ENCODE measurements around the gene SECTM1.
A peak's percentile ranks its signal among the peaks of the same experiment; 100 is the strongest.

SECTM1 gene

DNA sequence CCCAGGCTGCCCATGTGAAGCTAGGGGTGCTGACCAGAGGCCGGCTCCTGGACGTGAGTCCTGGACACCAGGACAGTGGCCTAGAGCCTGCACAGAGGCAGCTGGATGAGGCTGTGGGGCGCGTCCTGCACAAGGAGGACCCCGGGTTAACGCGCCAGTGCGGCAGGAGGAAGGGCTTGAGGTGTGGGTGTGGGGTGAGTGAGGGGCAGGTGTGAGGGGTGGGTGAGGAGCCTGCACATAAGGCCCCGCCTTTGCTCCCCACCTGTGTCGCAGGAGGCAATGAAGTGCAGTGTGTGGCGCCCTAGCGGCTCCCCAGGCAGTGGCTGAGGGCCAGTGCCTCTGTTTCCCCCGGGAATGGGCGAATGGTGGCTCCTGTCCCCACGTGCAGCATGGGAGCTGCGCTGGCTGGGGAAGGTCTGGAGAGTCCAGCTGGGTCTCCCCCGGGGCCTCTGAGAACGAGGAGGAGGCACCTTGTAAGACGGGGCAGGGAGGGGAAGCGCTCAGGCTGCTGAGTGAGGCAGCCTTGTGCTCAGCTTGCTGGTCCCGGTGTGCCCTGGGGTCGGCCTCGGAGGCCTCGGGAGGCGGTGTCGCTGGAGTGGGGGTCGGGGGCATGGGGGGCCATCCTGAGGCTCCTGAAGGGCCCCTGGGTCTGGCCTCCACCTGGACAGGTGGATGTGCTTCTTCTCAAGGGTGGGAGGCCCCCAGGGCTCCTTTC, 19.4 kb downstream of the SECTM1 start:
- DNase-seq: no peak

DNA sequence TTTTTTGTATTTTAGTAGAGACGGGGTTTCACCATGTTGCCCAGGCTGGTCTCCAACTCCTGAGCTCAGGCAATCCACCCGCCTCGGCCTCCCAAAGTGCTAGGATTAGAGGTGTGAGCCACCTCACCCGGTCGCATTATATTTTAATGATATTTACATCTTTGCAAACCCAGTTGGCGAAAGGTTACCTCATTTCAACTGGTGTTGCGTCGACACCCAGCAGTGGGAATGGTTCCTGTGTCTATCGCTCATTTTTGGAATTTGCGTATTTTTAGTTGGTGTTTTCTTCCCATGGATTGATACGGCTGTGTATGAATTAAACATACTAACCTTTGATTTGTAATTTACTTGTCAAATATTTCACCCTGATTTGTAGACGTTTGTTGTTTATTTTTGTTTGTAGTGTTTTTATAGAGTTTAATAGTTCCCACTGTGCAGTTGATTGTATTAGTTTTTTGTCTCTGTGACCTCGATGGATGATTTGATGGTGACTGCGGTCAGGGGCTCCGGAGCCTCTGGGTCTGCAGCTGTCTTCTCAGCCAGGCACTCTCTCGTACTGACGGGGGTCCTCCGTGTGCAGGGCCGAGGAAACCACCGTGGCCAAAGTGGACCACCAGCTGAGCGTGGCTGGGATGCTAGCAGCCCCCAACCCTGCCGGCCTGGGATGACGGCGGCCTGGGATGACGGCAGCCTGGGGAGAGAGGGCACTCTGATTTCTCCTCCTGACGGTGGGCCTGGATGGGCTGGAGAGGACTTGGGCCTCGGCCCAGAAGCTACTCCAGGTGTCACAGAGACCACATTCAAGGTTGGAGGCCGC, 20.2 kb downstream of the SECTM1 start:
- no peak for DNase-seq

DNA sequence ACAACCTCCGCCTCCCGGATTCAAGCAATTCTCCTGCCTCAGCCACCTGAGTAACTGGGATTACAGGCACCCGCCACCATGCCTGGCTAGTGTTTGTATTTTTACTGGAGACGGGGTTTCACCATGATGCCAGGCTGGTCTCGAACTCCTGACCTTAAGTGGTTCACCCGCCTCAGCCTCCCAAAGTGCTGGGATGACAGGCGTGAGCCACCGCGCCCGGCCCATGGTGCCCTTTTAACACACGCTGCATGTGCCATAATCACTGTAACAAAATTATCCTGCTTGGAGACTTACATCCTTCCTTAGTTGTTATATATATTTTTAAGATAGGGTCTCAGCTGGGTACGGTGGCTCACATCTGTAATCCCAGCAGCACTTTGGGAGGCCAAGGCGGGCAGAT, 21.6 kb downstream of the SECTM1 start:
- no peak for DNase-seq

DNA sequence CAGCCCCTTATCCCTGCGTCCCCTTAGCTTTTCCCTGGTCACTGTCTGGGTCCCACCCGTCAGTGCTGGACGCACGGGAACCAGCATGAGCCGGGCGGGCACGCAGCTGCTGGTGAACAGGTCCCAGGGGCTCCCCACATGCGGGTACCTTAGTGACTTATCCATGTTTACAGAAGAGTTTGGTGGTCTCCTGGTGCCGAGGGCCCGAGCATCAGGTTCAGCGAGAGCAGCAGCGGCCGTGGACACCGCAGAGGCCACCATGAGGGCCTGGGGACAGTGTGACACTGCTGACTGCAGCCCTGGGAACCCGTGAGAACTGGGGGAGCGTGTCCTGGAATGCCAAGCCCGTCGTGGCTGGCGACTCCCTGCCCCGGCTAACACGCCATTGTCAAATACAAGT, 22.7 kb downstream of the SECTM1 start:
- no peak for DNase-seq

DNA sequence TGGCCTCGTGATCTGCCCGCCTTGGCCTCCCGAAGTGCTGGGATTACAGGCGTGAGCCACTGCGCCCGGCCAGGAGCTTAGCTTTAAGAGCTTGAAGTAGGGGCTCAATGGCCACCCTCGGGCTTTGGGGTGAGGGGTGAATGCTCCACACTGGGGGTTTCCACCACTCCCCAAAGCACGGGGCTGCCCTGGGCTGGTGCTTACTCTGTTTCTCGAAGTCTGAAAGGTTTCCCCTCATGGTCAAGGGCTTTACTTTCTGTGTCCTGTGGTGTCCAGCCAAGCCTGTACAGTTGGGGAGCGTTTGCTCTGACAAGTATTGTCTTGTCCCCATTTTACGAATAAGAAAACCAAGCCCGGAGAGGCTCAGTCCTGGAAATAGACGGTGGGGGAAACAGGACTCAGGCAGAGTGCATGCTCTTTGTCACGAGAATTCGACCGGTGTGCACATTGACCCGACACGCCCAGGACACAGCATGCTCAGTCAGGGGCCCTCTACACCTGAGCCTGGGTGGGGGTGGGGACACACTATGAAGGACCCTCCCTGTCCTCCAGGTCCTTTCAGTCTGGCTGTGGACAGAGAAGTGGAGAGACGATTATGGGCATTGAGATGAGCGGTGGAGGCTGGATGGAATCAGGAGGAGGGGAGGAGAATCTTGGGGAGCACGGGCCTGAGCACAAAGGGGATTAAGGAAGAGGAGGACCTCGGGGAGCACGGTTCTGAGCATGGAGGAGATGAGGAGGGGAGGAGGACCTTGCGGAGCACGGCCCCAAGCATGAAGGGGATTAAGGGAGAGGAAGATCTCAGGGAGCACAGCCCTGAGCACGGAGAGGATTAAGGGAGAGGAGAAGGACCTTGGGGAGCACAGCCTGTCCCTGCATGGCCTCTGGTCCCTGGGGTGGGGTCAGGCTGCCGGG, 23.7 kb downstream of the SECTM1 start:
- no peak for DNase-seq

DNA sequence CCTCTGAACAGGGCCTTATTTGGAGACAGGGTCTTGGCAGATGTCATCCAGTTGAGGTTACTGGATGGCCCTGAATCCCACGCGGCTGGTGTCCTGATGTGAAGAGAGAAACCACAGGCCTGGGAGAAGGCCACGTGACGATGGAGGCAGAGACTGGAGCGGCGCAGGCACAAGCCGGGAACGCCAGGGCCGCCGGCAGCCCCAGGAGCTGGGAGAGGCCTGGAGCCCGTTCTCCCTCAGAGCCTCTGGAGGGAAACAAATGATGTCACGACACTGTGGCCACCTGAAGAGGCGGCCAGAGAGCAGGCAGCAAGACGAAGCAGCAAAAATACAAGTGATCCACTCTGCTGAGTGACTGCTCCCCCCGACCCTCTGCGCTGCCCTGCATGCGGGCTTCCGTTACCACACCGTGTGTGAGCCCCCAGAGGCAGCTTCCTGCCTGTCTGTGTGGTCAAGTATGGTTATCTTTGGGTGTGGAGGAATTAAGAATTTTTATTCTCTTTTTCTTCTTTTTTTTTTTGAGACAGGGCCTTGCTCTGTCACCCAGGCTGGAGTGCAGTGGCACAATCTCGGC, 27.8 kb downstream of the SECTM1 start:
- no peak for DNase-seq

DNA sequence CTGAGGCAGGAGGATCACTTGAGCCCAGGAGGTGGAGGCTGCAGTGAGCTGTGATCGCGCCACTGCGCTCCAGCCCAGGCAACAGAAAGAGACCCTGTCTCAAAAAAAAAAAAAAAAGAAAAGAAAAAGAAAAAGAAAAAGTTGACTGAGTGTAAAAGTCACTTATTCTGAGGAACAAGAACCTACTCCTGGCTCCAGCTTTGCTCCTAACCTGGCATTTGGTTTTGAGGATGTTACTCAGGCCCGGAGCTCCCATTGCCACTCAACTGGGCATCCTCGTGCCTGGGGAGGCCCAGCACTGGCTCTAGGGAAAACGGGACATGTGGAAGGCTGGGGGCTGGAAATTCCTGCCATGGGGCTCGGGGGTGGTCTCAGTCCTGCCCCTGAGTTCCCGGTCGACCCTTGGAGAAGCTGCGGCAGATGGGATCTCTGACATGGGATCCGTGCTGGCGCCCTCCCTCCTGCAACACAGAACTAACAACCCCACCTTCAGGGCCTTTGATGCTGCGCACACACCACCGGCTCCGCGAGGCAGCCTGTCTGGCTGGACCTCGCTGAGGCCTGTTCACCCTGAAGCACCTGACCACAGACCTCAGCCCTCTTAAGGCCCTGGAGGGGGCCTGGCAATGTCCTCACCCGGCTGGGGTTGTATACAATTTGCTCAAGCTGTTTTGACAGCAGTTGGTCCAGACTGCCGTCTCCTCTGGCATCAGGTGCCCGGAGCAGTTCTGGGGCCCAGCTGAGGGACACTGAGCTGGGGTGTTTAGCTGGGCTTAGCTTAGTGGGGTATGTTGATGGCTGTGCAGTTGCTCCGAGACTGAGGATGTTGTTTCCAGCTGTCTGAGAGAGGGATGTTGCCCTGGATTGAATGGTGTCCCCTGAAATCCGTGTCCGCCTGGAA, 28.5 kb downstream of the SECTM1 start:
- DNase-seq: no peak

DNA sequence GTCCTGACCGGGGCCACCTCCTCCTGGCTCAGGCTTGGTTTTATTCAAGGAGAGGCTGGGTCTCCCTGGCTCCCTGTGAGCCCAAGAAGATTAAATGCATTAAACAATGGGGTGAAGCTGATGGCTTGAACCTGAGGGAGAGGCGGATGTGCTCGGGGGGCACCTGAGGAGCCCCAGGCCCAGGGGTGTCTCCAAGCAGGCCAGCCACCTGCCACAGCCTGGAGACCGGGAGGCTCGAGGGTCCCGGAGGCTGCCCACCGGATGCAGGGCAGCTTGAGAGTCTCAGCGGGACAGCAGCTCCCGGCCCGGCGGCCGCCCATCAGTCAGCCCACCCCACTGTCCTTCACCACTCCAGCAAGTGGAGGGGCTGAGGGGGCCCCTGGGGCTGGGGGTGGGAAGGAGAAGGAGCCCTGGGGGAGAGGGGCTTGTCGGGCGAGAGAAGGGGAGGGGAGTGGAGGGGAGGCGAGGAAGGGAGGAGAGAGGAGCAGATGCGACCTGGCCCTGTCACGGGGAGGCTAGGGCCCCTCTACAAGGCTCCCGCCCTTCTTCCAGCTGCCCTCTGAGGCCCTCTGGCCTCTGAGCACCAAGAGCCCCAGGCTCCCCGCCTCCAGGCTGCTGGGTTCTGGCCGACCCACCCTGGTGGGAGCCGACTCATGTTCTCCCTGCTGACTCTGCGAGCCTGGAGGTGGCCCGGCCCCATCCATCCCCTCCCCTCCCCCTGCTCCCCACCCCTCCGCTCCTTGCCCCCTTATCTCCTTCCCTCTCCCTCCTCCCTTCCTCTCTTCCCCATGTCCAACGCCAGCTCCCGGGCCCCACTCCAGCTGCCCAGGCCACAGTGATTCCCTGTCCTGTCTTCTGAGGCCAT, 29.4 kb downstream of the SECTM1 start:
- no peak for DNase-seq

DNA sequence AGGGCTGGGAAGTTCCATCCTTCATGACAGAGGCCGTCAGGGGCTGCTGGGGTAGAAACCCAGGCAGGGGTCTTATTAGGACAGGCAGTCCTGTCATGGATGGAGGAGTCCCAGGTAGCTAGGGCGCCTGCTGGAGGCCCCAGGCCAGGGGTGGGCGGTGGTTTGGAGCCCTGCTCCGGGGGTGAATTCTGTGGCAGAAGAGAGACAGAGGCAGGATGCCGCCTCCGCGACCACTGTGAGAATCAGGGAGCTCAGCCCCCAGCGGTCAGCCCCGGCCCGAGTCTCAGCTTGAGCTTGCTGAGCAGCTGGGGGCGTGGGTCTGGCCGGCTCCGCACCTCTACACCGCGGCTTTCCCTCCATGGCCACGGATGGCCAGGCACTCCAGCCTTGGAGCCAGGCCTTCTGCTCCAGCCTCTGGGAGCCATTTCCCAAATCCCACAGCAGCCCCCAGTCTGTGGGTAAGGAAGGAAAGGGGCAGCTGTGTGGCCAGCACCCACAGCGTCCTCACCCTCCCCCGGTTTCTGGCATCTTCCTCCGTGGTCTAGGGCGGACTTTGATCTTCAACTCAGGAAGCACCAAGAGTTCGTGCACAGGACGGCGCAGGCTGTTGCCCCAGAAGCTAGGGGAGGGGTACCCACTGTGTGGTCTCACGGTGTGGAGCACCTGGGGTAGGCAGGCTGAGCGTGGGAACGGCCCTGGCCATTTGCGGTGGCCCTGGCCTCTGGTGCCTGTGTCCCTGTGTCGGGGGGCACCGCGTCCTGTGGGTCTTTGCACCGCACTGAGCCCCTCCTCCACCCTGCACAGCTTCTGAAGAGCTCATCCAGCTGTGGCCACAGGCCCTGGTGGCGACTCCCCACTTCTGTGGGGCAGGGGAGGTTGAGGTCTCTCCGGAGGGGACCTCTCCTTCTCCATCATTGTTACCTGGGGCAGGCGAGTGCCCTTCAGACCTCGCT, 30.3 kb downstream of the SECTM1 start:
- peak; percentile 56 for DNase-seq

DNA sequence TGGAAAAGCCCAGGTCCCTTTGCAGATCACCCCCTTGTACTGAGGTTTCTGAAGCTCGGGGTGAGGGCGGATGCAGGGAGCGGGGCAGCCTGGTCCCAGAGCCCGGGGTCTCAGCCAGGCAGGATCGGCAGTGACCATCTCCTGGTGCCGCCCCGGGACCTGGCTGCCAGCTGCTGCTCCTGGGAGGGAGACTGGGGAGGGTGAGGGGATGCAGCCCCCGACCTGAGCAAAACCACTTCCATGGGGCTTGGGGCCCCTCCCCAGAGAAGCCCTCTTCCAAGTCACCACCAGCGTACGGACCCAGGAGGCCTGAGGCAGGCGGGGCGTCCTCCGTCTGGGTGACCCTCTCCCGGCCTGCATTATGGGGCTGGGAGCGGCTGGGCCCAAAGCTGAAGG, 31.0 kb downstream of the SECTM1 start:
- no peak for DNase-seq

DNA sequence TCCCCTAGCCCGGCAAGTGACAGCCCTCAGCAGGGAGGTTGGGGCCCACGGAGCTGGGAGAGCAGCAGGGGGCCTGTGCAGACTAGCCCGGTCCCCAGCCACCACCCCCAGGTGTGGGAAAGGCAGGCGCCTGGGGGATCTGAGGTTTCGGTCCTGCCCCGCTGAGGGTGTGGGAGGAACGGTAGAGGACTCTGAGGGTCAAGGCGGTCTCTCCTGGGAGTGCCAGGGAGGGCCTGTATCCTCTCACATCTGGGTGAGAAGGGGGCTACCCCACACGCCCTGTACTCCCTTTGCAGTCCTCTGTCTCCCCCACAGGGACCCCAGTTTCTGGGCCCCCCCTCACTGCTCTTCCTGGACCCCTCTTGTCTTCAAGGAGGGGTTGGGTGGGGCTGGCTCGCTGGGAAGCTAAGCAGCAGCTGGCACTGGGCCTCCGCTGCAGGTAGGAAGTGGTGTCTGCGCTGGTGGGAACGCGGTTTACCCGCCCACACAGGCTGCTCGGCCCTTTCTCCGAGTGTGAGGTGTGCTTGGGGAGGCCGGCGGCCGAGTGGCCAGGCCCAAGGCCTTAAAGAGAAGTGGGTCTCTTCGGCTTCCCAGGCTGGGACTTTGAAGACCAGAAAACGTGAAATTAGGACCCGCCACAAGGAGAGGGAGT, 31.5 kb downstream of the SECTM1 start:
- DNase-seq: no peak

DNA sequence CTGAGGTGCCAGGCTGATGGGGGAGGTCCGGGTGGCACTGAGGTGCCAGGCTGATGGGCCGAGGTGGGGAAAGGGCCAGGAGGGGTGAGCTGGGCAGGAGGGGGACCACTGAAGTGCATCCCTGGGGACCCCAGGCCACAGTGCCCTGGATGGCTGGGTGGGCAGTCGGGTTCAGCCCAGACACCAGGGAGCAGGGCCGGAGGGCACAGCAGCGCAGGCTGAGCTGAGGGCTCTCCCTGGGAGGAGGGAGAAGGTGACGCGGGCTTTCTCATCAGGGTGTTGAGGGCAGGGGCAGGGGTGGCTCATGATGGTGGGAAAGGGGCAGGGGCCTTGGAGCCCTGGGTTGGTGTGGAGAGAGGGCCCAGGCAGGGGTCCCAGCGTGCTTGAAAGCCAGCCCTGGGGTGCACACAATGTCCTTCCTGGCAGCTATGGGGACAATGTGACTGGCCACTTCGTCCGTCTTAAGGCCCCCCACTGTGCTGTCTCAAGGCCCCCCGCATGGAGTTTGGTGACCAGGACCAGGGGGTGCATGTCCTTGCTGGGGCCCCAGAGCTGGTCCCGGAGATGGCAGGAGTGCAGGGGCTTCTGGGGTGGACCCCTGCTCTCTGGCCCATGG, 32.2 kb downstream of the SECTM1 start:
- no peak for DNase-seq

DNA sequence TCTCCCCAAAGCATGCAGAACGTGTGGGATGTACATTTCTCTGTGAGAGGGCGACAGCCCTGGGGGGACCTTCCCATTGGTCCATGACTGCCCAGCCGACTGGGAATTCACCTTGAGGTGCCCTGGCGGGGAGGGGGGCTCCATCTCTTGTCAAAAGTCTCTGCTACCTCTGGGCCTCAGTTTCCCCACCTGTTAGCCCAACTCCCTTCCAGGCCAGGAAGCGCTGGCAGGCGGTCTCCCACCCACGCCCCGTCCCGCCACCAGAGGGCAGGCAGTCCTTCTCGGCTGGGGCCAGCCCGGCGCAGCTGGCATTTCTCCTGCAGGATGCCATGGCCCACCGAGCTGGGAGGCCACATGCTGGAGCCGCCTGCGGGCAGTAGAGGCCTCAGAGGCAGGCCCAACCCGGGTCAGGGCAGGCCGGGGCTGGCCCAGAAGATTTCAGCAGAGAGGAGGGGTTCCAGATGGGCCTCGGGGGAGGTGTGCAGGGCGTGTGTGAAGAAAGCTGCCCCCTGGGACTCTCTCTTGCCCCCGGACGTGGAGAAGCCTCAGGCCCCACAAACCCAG, 32.8 kb downstream of the SECTM1 start:
- DNase-seq: peak; percentile 69

DNA sequence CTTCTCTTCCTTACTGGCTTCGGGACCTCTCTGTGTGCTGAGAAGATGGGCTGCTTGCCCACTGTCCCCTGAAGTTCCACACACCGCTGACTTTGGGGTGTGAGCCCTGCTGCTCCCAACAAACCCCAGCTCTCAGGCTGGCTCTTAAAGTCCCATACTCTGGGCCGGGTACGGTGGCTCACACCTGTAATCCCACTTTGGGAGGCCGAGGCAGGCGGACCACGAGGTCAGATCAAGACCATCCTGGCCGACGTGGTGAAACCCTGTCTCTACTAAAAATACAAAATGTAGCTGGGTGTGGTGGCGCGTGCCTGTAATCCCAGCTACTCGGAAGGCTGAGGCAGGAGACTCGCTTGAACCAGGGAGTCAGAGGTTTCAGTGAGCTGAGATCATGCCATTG, 33.3 kb downstream of the SECTM1 start:
- no peak for DNase-seq

DNA sequence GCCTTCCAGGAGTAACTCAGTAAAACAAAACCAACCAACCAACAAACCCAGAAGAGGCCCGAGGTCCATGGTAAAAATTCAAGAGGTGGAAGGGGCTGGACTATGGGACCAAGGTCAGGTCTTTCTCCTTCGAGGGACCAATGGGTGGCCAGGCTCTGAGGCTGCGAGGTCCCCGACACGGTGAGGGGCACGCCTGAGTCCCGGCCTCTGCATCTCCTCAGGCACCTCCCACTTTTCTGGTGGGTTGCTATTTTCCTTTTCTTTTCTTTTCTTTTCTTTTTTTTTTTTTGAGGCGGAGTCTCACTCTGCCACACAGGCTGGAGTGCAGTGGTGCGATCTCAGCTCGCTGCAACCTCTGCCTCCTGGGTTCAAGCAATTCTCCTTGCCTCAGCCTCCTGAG, 34.1 kb downstream of the SECTM1 start:
- DNase-seq: no peak

DNA sequence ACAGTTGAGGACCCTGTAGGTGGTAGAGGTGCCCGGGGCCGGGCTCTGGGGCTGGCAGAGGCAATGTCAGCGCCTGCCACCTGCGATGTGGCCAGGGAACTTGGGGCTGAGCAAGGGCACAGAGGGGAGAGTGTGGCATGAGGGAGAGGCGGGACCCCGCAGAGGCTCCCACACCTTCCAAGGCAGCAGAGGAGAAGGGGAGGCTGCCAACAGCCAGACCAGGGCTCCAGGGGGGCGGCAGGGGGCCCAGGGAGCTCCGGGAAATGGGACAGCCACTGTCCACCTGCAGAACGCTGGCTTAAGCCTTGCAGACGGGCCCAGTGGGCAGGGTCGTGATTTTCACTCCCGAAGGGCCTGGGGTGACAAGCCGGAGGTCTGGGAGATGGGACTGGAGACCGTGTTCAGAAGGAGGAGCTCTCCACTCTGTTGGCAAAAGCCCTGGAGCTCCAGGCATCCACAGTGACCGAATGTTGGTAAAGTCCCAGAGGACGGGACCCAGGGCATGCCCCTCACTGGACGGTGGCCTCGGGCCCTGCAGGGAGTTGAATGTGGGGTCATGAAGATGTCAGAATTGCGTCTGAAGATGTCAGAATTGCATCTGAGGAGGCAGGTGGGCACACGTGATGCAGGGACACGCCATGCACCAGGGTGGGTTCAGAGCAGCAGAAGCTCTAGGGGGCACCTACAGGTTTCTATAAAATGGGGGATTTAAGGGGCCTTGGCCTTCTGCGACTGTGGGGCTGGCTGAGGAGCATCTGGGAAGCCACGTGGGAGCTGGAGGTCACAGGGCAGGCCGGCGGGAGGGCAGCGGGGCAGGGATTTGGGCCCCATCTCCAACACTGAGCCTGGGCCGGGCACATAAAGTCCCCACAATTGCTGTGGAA, 34.8 kb downstream of the SECTM1 start:
- DNase-seq: no peak
